Psoas muscle (tissue), 8 donors: ENCODE results near the gene AHCYL1. TPM values are rescaled to one million over a fixed set of nuclear protein-coding genes. Genes with fewer than 3 reads are reported as not detected.

Experiments used
- ATAC-seq, 4 donors: fragments of 200-7000 bp; cut with Tn5 transposase; one replicate each; pipeline ENCODE4 v1.9.1; 2020; ENCODE audit warnings: moderate library complexity in 3 of 4, mild to moderate bottlenecking in 2 of 4
- DNase-seq, 2 donors: peaks; one replicate each; pipeline ENCODE4 v3.0.0-alpha.2; 2020
- H3K27ac ChIP-seq: fragments of 200-600 bp; one replicate; pipeline ENCODE4 v1.8.0; 2022
- H3K27me3 ChIP-seq, 3 donors: fragments of 200-600 bp in 1 of 3; one replicate each; pipeline versions ENCODE4 v1.6.1 to v1.8.0; 2013 to 2022; ENCODE audit warnings: low read length in 2 of 3, mild to moderate bottlenecking in 2 of 3, moderate library complexity in 1 of 3; ENCODE audit not compliant: insufficient read depth in 3 of 3
- H3K36me3 ChIP-seq, 2 donors: fragments of 200-600 bp in 1 of 2; one replicate each; pipeline versions ENCODE4 v1.6.1 to v1.8.0; 2013 to 2022; ENCODE audit warnings: low read depth in 1 of 2, mild to moderate bottlenecking in 1 of 2, moderate library complexity in 1 of 2; ENCODE audit not compliant: insufficient read depth in 1 of 2
- H3K4me1 ChIP-seq: fragments of 200-600 bp; one replicate; pipeline ENCODE4 v1.8.0; 2022
- H3K4me3 ChIP-seq: fragments of 200-600 bp; one replicate; pipeline ENCODE4 v1.8.0; 2022; ENCODE audit warnings: mild to moderate bottlenecking
- H3K9me3 ChIP-seq: fragments of 200-600 bp; one replicate; pipeline ENCODE4 v1.8.0; 2022
- WGBS, 3 donors: extraction: QIAGEN DNeasy Blood & Tissue Kit; methylation state at CpG; one replicate each; pipeline versions ENCODE4 v1.1.6 to v1.1.7; 2013; 5-methylcytosine and 5-hydroxymethylcytosine counted together
- intact Hi-C, 2 donors: fragments of 100-400 bp; cut with DNase I; formaldehyde crosslinking; loops; one replicate each; pipeline versions ENCODE4 v1.11.0 to v1.14.2; 2022
- polyA plus RNA-seq, 3 donors: library from polyadenylated mRNA; stranded (reverse); fragments of 200-250 nt; gene quantifications; one replicate each; pipeline ENCODE4 v1.2.3, GENCODE V29; 2013
- total RNA-seq, 4 donors: library from RNA; stranded (reverse); fragmentation: NEBNext Ultra II Directional in 2 of 4; extraction: Animal tissue kit (Norgen Biotek cat#: 25700) in 2 of 4; gene quantifications; one replicate each; pipeline versions ENCODE4 v1.2.1 to v1.2.4, GENCODE V29; 2021 to 2023
- TF ChIP-seq, protein P1 (sequence below): fragments of 200-600 bp; IDR thresholded peaks from one replicate; pipeline ENCODE4 v1.8.0; 2022; ENCODE audit warnings: antibody characterized with exemption
- donor health status: healthy with polysubstance abuse.
- donor health status: DM: no; HTN: no; CAD: no; lungs with moderate emphysema.
- donor health status: Bipolar disorder and iron deficiency.
- donor health status: healthy.
- donor health status: DM: yes; HTN: yes; CAD: no.
- donor health status: DM: no; HTN: no; CAD: no.
- donor health status: DM: no; HTN: no; CAD: no.
- donor health status: DM: yes; HTN: yes; CAD: no.

The AHCYL1 gene
- total and polyA plus RNA-seq, 7 donors: 42.5 to 128 (median 60.2) TPM

DNA sequence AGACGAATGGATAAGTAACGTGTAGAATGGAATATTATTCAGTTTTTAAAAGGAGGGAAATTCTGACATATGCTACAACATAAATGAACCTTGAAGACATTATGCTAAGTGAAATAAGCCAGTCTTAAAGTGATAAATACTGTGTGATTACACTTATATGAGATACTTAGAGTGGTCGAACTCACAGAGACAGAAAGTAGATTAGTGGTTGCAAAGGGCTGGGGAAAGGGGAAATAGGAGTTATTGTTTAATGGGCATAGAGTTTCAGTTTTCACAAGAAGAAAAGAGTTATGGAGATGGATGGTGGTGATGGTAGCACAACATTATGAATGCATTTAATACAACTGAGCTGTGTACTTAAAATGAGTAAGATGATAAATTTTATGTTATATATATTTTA, 14.7 kb upstream of the AHCYL1 start:
- no peaks in the 10 kb centered on the region for H3K27me3 ChIP-seq

DNA sequence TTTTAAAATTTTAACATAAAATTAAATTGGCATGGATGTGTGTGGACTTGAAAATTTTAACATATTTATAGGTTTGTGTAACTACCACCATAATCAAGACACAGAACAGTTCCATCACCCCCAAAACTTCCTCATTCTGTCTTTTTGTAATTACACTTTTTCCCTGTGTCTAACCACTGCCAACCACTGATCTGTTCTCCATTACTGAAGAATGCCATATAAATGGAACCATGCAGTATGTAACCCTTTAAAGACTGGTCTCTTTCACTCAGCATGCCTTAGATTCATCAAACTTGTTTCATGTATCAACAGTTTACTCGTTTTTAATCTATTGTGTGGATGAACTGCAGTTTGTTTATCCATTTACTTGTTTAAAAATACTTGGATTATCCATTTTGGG, 13.0 kb upstream of the AHCYL1 start:
- Histone ChIP-seq H3K27ac (no peak overlapping the region), H3K9me3 (no peaks in the 10 kb centered on the region), H3K4me3 (no peak overlapping the region), H3K4me1 (peaks cover 12% of the 10 kb centered on the region), H3K27me3 (no peaks in the 10 kb centered on the region), H3K36me3 (no peaks in the 10 kb centered on the region)
- ATAC-seq (no peak), DNase-seq (no peak)
- intact Hi-C loops: no loop called here
- TF ChIP-seq, protein P1, sequence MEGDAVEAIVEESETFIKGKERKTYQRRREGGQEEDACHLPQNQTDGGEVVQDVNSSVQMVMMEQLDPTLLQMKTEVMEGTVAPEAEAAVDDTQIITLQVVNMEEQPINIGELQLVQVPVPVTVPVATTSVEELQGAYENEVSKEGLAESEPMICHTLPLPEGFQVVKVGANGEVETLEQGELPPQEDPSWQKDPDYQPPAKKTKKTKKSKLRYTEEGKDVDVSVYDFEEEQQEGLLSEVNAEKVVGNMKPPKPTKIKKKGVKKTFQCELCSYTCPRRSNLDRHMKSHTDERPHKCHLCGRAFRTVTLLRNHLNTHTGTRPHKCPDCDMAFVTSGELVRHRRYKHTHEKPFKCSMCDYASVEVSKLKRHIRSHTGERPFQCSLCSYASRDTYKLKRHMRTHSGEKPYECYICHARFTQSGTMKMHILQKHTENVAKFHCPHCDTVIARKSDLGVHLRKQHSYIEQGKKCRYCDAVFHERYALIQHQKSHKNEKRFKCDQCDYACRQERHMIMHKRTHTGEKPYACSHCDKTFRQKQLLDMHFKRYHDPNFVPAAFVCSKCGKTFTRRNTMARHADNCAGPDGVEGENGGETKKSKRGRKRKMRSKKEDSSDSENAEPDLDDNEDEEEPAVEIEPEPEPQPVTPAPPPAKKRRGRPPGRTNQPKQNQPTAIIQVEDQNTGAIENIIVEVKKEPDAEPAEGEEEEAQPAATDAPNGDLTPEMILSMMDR: no peak
- WGBS, 3 donors: 33 to 47% (median 44%) methylated on average over 1 of the region's 1 CpG

More for the DNA sequence above, 14.7 kb upstream of the AHCYL1 start:
- TF ChIP-seq, protein P1: no peak
- intact Hi-C loops: loop anchor here in 1 of 2 donors (2.0 kb wide), 1 partner anchor 63 kb away; no protein-coding TSS in a partner anchor
- WGBS, 3 donors: 84 to 91% (median 90%) methylated on average over 3 of the region's 3 CpGs
- Histone ChIP-seq H3K27ac (no peak overlapping the region), H3K36me3 (no peaks in the 10 kb centered on the region), H3K4me1 (no peaks in the 10 kb centered on the region), H3K4me3 (no peak overlapping the region), H3K9me3 (no peaks in the 10 kb centered on the region)
- no peak for ATAC-seq
- DNase-seq: no peak

DNA sequence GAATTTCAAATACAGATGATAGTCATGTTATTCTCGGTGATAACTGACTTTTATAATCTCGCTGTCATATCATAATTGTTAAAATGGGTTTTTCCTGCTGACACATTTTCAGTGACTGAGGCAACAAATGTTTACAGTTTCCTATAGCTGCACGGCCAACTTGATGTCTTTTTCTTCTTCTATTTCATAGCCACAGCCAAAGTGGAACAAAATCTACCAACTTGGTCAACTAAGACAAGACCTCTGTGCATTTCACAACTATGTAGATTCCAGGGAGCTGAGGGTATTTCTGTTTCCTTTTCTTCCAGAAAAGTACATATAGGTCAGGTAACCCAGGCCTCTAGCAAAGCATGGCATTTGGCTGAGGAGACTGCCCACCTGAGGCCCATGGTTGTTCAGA, 10.4 kb upstream of the AHCYL1 start:
- WGBS, 3 donors: 92 to 99% (median 99%) methylated on average over 3 of the region's 3 CpGs
- TF ChIP-seq, protein P1: no peak
- Histone ChIP-seq H3K4me1 (peaks cover 12% of the 10 kb centered on the region), H3K9me3 (no peaks in the 10 kb centered on the region), H3K27ac (no peak overlapping the region), H3K27me3 (no peaks in the 10 kb centered on the region), H3K36me3 (no peaks in the 10 kb centered on the region), H3K4me3 (no peak overlapping the region)
- DNase-seq (no peak), ATAC-seq (no peak)
- intact Hi-C loops: no loop called here

DNA sequence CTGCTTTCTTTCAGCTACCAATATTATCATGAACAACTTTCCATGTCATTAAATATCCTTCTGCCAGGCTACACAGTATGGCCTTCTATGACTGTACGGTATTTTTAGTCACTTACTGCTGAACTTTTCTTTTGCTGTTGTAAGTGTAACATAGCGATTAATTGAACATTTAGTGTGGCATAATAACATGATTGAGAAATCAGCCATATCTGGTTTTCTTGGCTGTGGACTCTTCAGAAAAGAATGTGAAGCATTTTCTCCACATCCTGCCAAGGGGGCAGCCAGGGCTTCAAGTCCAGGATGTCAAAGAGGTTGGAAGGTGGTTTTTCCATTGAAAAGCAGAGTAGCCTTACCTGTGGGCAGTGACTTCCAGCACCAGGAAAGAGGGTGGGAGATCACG, 8.8 kb upstream of the AHCYL1 start:
- no peaks in the 10 kb centered on the region for H3K27me3 ChIP-seq
- H3K4me3 ChIP-seq: no peak overlapping the region
- H3K4me1 ChIP-seq: peaks cover 23% of the 10 kb centered on the region
- H3K9me3 ChIP-seq: no peaks in the 10 kb centered on the region
- no peak overlapping the region for H3K27ac ChIP-seq
- TF ChIP-seq, protein P1: no peak
- ATAC-seq (peak; percentile 65 to 77 (median 74)), DNase-seq (no peak)
- 31 to 51% (median 44%) methylated on average over 3 of the region's 3 CpGs for WGBS, 3 donors
- intact Hi-C loops: no loop called here
- no peaks in the 10 kb centered on the region for H3K36me3 ChIP-seq

DNA sequence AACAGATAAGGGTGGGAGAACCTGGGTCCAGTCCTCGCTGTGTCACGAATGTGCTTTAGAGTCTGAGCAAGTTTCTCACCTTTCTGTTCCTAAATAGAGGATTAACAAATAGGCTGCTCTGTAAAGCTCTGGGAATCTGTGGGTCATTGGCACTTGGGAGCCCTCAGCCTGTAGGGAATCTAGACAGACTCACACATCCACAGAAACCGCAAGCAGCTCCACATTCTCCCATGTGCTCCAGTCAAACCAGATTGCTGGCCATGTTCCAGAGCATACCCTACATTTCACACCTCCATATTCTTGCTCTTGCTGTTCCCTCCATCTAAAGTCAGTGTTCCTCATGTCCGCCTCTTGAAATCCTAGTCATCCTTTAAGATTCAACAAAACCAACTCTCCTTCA, 7.8 kb upstream of the AHCYL1 start:
- intact Hi-C loops: no loop called here

More for the DNA sequence above, 7.8 kb upstream of the AHCYL1 start:
- H3K4me3 ChIP-seq: no peak overlapping the region
- H3K9me3 ChIP-seq: no peaks in the 10 kb centered on the region
- H3K27me3 ChIP-seq: no peaks in the 10 kb centered on the region
- no peak for DNase-seq
- ATAC-seq: no peak
- H3K27ac ChIP-seq: no peak overlapping the region
- H3K4me1 ChIP-seq: peaks cover 26% of the 10 kb centered on the region
- TF ChIP-seq, protein P1: no peak
- WGBS, 3 donors: 94 to 98% (median 96%) methylated on average over 4 of the region's 4 CpGs
- no peaks in the 10 kb centered on the region for H3K36me3 ChIP-seq
